PFSK-1 (cell line): ENCODE measurements around the gene TYK2.

Source experiments
- FOXP2 ChIP-seq: optimal IDR thresholded peaks from 2 replicates; pipeline ENCODE3; 2011; ENCODE audit warnings: borderline replicate concordance, control low read depth, inconsistent platforms; ENCODE audit not compliant: insufficient read depth; ENCODE audit errors: extremely low read length, extremely low read depth
- POLR2AphosphoS5 ChIP-seq: IDR thresholded peaks from 2 replicates; pipeline ENCODE4 v1.6.1; 2012; ENCODE audit warnings: low read depth, mild to moderate bottlenecking, control low read depth, low read length, moderate library complexity
- REST ChIP-seq, 2 experiments: IDR thresholded peaks; 2 replicates each; pipeline versions ENCODE4 v1.6.1 to v1.8.0; 2011 to 2012; ENCODE audit warnings: low read depth in 2 of 2, low read length in 2 of 2, control low read depth in 1 of 2, inconsistent platforms in 1 of 2, mild to moderate bottlenecking in 1 of 2, moderate library complexity in 1 of 2; ENCODE audit not compliant: insufficient read depth in 1 of 2
- SIN3A ChIP-seq: IDR thresholded peaks from 2 replicates; pipeline ENCODE4 v1.6.1; 2012; ENCODE audit warnings: mild to moderate bottlenecking, low read length, moderate library complexity, borderline replicate concordance; ENCODE audit not compliant: insufficient read depth
- TAF1 ChIP-seq: IDR thresholded peaks from 2 replicates; pipeline ENCODE4 v1.6.1; 2012; ENCODE audit warnings: low read length, control low read depth, borderline replicate concordance; ENCODE audit not compliant: insufficient read depth

Gene TYK2

DNA sequence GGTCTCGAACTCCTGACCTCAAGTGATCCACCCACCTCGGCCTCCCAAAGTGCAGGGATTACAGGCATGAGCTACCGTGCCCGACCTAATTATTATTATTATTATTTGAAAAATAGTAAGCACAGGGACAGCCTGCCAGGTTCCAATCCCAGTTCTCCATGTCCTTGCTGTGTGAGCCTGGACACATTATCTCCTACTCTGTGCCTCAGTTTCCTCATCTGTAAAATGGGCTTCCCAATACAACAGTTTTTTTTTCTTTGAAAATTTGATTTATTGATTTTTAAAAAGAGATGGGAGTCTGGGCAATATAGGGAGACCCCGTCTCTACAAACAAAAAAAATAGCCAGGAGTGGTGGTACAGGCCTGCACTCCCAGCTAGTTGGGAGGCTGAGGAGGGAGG lies 74.0 kb downstream of the TYK2 start:
- TF ChIP-seq TAF1 (no peak), POLR2AphosphoS5 (no peak), REST (IDR thresholded peaks at IDR 0.05; ENCODE audit: insufficient read depth in 1 of 2, low read depth in 2 of 2, low read length in 2 of 2) (no peak), SIN3A (no peak), FOXP2 (no peak)

DNA sequence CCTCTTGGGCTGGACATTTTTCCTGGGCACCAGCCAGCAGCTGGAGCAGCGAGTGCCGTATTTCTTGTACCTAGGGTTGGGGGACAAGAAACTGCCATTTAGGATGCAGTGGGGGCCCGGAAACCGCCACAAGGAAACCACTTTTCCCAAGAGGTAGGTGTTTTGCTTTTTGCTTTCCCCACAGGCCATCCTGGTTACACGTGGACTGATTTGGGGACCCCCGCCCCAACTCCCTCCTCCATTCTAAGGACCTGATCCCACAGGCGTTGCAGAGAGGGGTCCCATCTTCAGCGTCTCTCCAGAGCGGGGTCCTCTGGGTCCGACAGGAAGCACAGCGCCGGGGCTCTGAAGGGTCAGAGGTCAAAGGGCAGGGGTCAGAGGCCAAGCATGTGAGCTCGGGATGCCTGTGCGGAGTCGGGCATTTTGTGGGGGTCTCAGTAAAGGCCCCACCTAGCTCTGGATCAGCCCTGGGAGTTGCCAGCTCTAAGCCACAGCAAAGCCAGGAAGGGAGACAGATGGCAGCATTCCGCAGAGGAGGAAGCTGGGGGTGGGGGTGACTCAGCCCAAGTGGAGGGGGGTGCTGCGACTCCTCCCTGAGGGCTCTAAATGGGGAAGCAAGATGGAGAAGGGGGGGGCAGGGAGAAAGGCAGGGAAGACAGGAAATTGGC lies 75.1 kb downstream of the TYK2 start:
- TF ChIP-seq TAF1 (no peak), POLR2AphosphoS5 (no peak), SIN3A (no peak), FOXP2 (no peak), REST (IDR thresholded peaks at IDR 0.05; ENCODE audit: insufficient read depth in 1 of 2, low read depth in 2 of 2, low read length in 2 of 2) (no peak)
